Measurements from ENCODE around the gene FAF1. TPM values are rescaled to one million over a fixed set of nuclear protein-coding genes. Genes with fewer than 3 reads are reported as not detected.

The FAF1 gene
- total and polyA plus RNA-seq, 2 of the 8 experiments (the other 6 are each of a cell fraction or from before 2014, with no cell fraction given) = 10.8 to 65.9 TPM

DNA sequence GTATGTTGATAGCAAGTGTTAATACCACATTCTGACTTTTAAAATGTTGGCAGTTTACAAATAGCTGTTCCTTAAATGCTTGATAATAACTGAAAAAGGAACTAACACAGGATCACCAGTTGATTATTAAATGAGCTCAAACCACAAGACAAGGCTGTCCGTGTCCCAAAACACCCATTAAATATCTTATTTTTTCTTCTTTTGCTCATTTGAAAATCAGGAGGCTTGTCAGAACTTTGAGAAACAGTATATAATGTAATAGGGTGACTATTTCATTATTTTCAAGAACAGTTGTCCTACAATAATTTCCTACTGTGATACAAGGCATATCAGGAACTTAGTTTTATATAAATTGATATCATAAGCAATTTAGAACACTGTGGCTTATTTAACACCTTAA lies 12.7 kb upstream of the FAF1 start:
- DNase-seq (ENCODE audit: low read depth in 1 of 2, low spot score in 2 of 2) (no peak), FAIRE-seq (no peak)
- Histone ChIP-seq H3K23ac (ENCODE audit: insufficient read length) (no peak overlapping the region), H3K4me2 (ENCODE audit: insufficient read depth in 1 of 2, low read depth in 2 of 2, low read length in 2 of 2) (no peak overlapping the region), H3K27me3 (replicated peaks in 1 of 4; ENCODE audit: control insufficient read depth in 3 of 4, extremely low read depth in 1 of 4, insufficient read depth in 3 of 4, low read length in 3 of 4) (peaks cover 58 to 94% (median 79%) of the 10 kb centered on the region in 4 experiments), H2BK20ac (ENCODE audit: low read length) (no peak overlapping the region), H4K20me1 (replicated peaks in 1 of 2; ENCODE audit: control insufficient read depth in 1 of 2, insufficient read depth in 2 of 2, low read length in 2 of 2) (peaks cover 10 to 20% of the 10 kb centered on the region in 2 experiments), H3K9ac (replicated peaks in 1 of 4; ENCODE audit: extremely low read depth in 1 of 4, low read depth in 3 of 4, low read length in 3 of 4) (no peak overlapping the region), H2AK5ac (ENCODE audit: low read depth, low read length) (no peak overlapping the region), H2BK12ac (ENCODE audit: low read depth, low read length) (no peak overlapping the region), H3K4ac (replicated peaks; ENCODE audit: insufficient read length, low read depth, low read length) (no peak overlapping the region), H3K23me2 (ENCODE audit: low read depth, low read length) (peaks cover 13% of the 10 kb centered on the region; the same call in 1 of the 2 replicates), H3K14ac (ENCODE audit: insufficient read length) (no peak overlapping the region), H3K4me1 (replicated peaks in 1 of 4; ENCODE audit: control insufficient read depth in 3 of 4, insufficient read depth in 4 of 4, low read length in 3 of 4) (peaks cover 8 to 18% (median 13%) of the 10 kb centered on the region in 4 experiments), H3K79me1 (ENCODE audit: low read depth, low read length) (no peaks in the 10 kb centered on the region), H4K8ac (ENCODE audit: extremely low read depth, insufficient read depth, low read length) (no peak overlapping the region), H3K36me3 (ENCODE audit: control insufficient read depth in 2 of 4, insufficient read depth in 4 of 4, low read length in 3 of 4) (no peaks in the 10 kb centered on the region; a peak in 1 of 8 replicates), H3K4me3 (ENCODE audit: extremely low read depth in 1 of 4, insufficient read depth in 2 of 4, low read depth in 3 of 4, low read length in 4 of 4) (no peak overlapping the region), H3K79me2 (ENCODE audit: control insufficient read depth in 1 of 2, insufficient read depth in 2 of 2, low read length in 2 of 2) (no peaks in the 10 kb centered on the region), H3K18ac (ENCODE audit: extremely low read depth, low read length) (no peak overlapping the region), H2BK15ac (ENCODE audit: low read length) (no peak overlapping the region), H4K5ac (ENCODE audit: insufficient read length, low read depth, low read length) (no peak overlapping the region), H2BK120ac (replicated peaks; ENCODE audit: low read depth, low read length) (no peak overlapping the region), H3K56ac (replicated peaks; ENCODE audit: insufficient read length, low read depth, low read length) (no peak overlapping the region), H3K27ac (ENCODE audit: low read depth, low read length) (no peak overlapping the region), H3K9me3 (ENCODE audit: insufficient read depth in 2 of 2, low read depth in 1 of 2, low read length in 1 of 2) (no peaks in the 10 kb centered on the region), H2BK5ac (ENCODE audit: low read depth, low read length) (no peak overlapping the region), H2AFZ (ENCODE audit: low read length) (no peak overlapping the region), H4K91ac (replicated peaks; ENCODE audit: insufficient read length, low read length) (no peak overlapping the region)
- CTCF ChIA-PET (ENCODE audit: partially characterized antibody) = interaction anchor here (1.4 kb wide), 1 partner anchor 12 kb away, joined by 6 read pairs; the partner anchor contains the start of gene FAF1
- POLR2A ChIA-PET (ENCODE audit: partially characterized antibody) = interaction anchor here (1.0 to 1.1 kb wide), 2 partner anchors 12 to 43 kb away, joined by 3 to 4 read pairs; partner anchors contain the start of gene FAF1
- WGBS, 2 experiments (ENCODE audit: extremely low coverage in 1 of 2, insufficient coverage in 1 of 2, insufficient read length in 1 of 2, insufficient replicate concordance in 2 of 2, low coverage in 1 of 2, low lambda C conversion rate in 2 of 2, missing lambda C conversion rate in 1 of 2) = 25% methylated on average over 1 of the region's 1 CpG; no CpG with 5 or more reads in 1 of the 2 experiments
- TF ChIP-seq SIX5 (IDR thresholded peaks at IDR 0.05; ENCODE audit: low read depth, low read length) (no peak), EP300 (IDR thresholded peaks at IDR 0.05; ENCODE audit: borderline replicate concordance in 1 of 2, low read depth in 2 of 2, low read length in 2 of 2) (no peak), RFX5 (IDR thresholded peaks at IDR 0.05; ENCODE audit: borderline replicate concordance, low read depth, low read length) (no peak), RAD21 (IDR thresholded peaks at IDR 0.05 in 1 of 2, conservative IDR thresholded peaks at IDR 0.05 in 1 of 2; ENCODE audit: low read depth in 2 of 2, low read length in 2 of 2) (no peak), RNF2 (IDR thresholded peaks at IDR 0.05; ENCODE audit: borderline replicate concordance, low read depth, low read length, missing control alignments, poor library complexity, severe bottlenecking) (no peak), TAF1 (IDR thresholded peaks at IDR 0.05; ENCODE audit: low read depth, low read length) (no peak), ASH2L (IDR thresholded peaks at IDR 0.05; ENCODE audit: low read length) (no peak), GTF2F1 (IDR thresholded peaks at IDR 0.05; ENCODE audit: borderline replicate concordance, low read depth, low read length) (no peak)
- TF ChIP-seq, protein P1, sequence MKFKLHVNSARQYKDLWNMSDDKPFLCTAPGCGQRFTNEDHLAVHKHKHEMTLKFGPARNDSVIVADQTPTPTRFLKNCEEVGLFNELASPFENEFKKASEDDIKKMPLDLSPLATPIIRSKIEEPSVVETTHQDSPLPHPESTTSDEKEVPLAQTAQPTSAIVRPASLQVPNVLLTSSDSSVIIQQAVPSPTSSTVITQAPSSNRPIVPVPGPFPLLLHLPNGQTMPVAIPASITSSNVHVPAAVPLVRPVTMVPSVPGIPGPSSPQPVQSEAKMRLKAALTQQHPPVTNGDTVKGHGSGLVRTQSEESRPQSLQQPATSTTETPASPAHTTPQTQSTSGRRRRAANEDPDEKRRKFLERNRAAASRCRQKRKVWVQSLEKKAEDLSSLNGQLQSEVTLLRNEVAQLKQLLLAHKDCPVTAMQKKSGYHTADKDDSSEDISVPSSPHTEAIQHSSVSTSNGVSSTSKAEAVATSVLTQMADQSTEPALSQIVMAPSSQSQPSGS (IDR thresholded peaks at IDR 0.05; ENCODE audit: low read length) = no peak
- TF ChIP-seq, protein P2, sequence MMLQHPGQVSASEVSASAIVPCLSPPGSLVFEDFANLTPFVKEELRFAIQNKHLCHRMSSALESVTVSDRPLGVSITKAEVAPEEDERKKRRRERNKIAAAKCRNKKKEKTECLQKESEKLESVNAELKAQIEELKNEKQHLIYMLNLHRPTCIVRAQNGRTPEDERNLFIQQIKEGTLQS (IDR thresholded peaks at IDR 0.05; ENCODE audit: insufficient read depth, low read depth, low read length) = no peak

All from H1 (cell line).